ENCODE results near the gene VSIR.

VSIR gene

DNA sequence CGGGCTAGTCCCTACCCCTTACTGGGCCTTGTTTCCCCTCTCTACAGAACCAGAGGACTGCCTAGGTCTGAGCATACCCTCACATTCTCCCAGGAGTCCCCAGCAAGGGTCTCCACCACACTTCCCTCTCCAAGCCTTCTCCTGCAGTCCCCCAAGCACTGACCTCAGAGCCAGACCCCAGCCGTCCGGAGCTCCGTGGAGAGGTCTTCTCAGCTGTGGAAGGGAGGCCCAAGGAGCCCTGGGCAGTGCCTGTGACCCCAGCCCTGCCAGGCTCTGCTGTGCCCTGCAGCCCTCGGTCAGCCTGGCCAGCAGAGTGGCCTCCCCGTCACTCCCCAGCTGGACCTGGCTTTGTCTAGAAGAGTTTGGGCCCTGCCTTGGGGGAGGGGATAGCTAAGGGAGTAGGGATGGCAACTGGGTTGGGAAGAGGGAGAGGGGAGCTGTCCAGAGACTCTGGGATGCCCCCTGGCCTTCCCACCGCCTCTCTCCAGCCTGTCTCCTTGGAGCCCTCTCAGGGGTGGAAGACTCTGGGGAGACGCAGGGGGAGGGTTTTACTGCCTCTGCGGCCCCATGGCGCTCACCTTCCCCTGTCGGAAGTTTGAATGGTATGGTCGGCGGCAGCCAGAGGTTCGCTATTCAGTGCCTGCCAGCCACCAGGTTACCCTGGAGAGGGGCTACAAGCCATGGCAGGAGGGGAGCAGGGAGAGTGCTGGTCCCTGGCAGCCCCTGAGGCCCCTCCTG, 53.7 kb downstream of the VSIR start, which contains the start of gene C10orf105:
C10orf105 (minus strand) TSS at position 315 of the 738 bp plus-strand sequence. CDS start 3,441 bp downstream, outside the sequence.
- DNase-seq (ENCODE audit: low read depth in 1 of 2, low spot score in 1 of 2): no peak
- H3K27ac ChIP-seq (replicated peaks): no peak within 1 kb of the TSS
- TF ChIP-seq SPI1 (IDR thresholded peaks at IDR 0.05; ENCODE audit: borderline replicate concordance, low read depth) (no peak), GABPA (IDR thresholded peaks at IDR 0.05; ENCODE audit: low read depth) (no peak), REST (IDR thresholded peaks at IDR 0.05; ENCODE audit: insufficient replicate concordance, low read depth) (no peak), POLR2AphosphoS5 (IDR thresholded peaks at IDR 0.05; ENCODE audit: low read depth) (no peak)
- TF ChIP-seq, protein P1, sequence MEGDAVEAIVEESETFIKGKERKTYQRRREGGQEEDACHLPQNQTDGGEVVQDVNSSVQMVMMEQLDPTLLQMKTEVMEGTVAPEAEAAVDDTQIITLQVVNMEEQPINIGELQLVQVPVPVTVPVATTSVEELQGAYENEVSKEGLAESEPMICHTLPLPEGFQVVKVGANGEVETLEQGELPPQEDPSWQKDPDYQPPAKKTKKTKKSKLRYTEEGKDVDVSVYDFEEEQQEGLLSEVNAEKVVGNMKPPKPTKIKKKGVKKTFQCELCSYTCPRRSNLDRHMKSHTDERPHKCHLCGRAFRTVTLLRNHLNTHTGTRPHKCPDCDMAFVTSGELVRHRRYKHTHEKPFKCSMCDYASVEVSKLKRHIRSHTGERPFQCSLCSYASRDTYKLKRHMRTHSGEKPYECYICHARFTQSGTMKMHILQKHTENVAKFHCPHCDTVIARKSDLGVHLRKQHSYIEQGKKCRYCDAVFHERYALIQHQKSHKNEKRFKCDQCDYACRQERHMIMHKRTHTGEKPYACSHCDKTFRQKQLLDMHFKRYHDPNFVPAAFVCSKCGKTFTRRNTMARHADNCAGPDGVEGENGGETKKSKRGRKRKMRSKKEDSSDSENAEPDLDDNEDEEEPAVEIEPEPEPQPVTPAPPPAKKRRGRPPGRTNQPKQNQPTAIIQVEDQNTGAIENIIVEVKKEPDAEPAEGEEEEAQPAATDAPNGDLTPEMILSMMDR (IDR thresholded peaks at IDR 0.05; ENCODE audit: insufficient read depth, low read length): no peak
- H3K27me3 ChIP-seq (ENCODE audit: insufficient read depth, poor library complexity, severe bottlenecking): no peaks in the 10 kb centered on the region
- H3K4me3 ChIP-seq (replicated peaks; ENCODE audit: insufficient read depth, low read length): no peak within 1 kb of the TSS

- TF ChIP-seq POLR2AphosphoS5 (IDR thresholded peaks at IDR 0.05; ENCODE audit: low read depth) (no peak), GABPA (IDR thresholded peaks at IDR 0.05; ENCODE audit: low read depth) (no peak), REST (IDR thresholded peaks at IDR 0.05; ENCODE audit: insufficient replicate concordance, low read depth) (no peak), SPI1 (IDR thresholded peaks at IDR 0.05; ENCODE audit: borderline replicate concordance, low read depth) (no peak)
- TF ChIP-seq, protein P1 (IDR thresholded peaks at IDR 0.05; ENCODE audit: insufficient read depth, low read length): no peak
- Histone ChIP-seq H3K27ac (replicated peaks) (no peak overlapping the region), H3K4me3 (replicated peaks; ENCODE audit: insufficient read depth, low read length) (no peak overlapping the region), H3K27me3 (ENCODE audit: insufficient read depth, poor library complexity, severe bottlenecking) (no peaks in the 10 kb centered on the region)
- DNase-seq (ENCODE audit: low read depth in 1 of 2, low spot score in 1 of 2): no peak
These were observed 54.3 kb downstream of the VSIR start for GRCh38 chr10:71719042-71719441.

DNA sequence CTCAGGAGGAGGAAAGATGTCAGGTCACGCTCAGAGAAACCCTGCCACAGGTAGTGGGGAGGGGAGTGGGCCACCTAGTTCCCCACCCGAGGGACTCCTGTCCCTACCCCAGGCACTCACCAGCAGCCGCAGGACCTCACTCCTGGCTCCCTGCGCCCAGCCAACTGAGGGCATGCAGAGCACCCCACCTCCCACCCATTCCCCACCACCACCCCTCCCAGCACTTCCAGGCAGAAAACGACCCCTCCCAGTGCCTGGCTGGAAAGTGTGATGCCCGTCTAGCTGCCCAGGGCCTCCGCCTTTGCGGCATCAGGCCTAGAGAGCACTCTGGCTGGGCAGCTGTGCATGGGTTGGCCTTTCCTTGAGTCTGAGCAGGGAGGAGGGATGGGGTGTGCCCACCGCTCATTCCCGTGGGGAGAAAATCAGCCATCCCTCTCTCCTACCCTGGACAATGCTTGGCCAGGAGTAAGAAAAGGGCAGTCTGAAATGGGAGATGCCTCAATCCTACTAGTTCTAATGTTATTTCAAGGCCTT, 55.1 kb downstream of the VSIR start:
- no peaks in the 10 kb centered on the region for H3K27me3 ChIP-seq (ENCODE audit: insufficient read depth, poor library complexity, severe bottlenecking)
- no peak for DNase-seq (ENCODE audit: low read depth in 1 of 2, low spot score in 1 of 2)
- no peak overlapping the region for H3K4me3 ChIP-seq (replicated peaks; ENCODE audit: insufficient read depth, low read length)
- H3K27ac ChIP-seq (replicated peaks): no peak overlapping the region
- TF ChIP-seq, protein P1 (IDR thresholded peaks at IDR 0.05; ENCODE audit: insufficient read depth, low read length): no peak
- TF ChIP-seq GABPA (IDR thresholded peaks at IDR 0.05; ENCODE audit: low read depth) (no peak), POLR2AphosphoS5 (IDR thresholded peaks at IDR 0.05; ENCODE audit: low read depth) (no peak), REST (IDR thresholded peaks at IDR 0.05; ENCODE audit: insufficient replicate concordance, low read depth) (no peak), SPI1 (IDR thresholded peaks at IDR 0.05; ENCODE audit: borderline replicate concordance, low read depth) (no peak)

Measured in HL-60 (cell line).